A204.1 (cell line): ENCODE data around the gene FEM1A.
"Not testable (repeated sequence)": the region's sequence is repeated elsewhere in the genome, so short reads cannot be mapped to it uniquely, and the experiment has no call there.

ENCODE experiments used
- FAIRE-seq: peaks from 2 replicates; lab custom pipeline; 2012; peaks lifted over from hg19 to GRCh38; lab: Jason Lieb, UNC

The FEM1A gene, protein sequence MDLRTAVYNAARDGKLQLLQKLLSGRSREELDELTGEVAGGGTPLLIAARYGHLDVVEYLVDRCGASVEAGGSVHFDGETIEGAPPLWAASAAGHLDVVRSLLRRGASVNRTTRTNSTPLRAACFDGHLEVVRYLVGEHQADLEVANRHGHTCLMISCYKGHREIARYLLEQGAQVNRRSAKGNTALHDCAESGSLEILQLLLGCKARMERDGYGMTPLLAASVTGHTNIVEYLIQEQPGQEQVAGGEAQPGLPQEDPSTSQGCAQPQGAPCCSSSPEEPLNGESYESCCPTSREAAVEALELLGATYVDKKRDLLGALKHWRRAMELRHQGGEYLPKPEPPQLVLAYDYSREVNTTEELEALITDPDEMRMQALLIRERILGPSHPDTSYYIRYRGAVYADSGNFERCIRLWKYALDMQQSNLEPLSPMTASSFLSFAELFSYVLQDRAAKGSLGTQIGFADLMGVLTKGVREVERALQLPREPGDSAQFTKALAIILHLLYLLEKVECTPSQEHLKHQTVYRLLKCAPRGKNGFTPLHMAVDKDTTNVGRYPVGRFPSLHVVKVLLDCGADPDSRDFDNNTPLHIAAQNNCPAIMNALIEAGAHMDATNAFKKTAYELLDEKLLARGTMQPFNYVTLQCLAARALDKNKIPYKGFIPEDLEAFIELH

DNA sequence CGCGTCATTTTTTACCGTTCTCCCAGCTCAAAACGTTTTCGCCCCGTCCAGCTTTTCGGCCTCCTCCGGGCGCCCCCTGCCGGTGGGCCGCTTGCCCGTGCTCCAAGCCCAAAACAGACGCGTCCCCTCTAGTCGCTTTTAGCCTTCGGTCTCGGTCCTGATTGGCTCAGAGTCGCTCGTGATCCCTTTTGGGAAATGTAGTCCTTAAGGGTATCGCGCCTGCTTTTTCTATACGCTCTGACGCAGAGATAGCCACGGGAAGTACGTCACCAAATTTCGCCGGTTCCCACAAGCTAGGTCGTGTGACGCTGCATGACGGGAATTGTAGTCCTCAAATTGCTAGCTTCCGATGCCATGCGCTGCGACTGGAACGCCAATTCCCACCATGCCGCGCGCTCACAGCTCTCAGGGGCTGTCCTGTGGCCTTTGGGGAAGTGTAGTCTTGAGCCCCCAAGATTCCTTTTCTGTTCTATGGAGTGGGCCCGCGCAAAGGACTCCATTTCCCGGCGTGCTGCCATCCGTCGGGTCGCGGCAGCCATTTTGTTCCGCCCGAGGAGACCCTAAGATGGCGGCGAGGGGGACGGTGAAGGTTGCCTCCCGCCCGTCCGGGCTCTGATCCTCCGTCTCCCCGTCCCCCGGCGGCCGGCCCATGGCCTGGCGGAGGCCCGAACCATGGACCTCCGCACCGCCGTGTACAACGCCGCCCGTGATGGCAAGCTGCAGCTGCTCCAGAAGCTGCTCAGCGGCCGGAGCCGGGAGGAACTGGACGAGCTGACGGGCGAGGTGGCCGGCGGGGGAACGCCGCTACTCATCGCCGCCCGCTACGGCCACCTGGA, at the start of gene FEM1A:
Gene FEM1A (plus strand): TSS at position 552 of the 836 bp plus-strand sequence. CDS start 121 bp downstream, at position 673.
- FAIRE-seq: peak; percentile 99

DNA sequence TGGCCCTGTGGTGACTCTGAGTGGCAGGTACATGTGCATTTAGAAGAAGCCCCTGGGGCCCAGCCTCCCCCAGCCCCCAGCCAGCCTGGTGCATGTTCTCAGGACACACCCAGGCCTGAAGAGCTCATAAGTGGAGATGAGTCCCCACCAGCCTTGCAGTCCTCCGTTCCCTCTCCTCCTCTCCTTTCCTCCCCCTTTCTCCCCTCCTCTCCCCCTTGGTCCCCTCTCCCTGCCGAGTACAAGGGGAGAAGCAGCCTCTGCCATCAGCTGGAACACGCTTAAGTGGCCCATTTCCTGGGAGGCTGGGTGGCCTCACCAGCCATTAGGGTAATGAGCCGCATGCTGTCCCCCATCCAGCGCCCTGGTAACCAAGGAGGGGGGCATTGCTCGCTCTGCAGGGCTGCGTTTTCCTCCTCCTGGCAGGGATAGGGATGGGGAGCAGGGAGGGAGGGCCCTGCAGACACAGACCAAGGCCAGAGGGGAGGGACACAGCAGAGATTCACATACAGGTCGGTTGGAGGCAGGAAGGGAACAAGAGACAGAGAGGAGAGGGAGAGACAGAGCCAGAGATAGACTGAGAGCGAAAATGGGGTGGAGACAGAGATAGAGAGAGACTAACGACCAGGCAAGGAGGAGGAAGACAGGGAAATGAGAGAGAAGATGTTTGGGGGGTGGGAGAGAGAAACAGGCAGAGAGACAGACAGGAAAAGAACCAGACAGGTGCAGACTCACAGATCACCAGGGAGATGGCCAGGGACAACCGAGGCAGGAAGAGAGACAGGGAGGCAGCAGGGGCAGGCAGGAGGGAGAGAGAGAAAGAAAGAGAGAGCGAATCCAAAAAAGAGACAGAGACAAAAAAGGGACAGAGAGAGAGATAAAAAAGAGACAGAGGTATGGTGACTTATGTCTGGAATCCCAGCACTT, 48.5 kb upstream of the FEM1A start:
- no peak for FAIRE-seq

DNA sequence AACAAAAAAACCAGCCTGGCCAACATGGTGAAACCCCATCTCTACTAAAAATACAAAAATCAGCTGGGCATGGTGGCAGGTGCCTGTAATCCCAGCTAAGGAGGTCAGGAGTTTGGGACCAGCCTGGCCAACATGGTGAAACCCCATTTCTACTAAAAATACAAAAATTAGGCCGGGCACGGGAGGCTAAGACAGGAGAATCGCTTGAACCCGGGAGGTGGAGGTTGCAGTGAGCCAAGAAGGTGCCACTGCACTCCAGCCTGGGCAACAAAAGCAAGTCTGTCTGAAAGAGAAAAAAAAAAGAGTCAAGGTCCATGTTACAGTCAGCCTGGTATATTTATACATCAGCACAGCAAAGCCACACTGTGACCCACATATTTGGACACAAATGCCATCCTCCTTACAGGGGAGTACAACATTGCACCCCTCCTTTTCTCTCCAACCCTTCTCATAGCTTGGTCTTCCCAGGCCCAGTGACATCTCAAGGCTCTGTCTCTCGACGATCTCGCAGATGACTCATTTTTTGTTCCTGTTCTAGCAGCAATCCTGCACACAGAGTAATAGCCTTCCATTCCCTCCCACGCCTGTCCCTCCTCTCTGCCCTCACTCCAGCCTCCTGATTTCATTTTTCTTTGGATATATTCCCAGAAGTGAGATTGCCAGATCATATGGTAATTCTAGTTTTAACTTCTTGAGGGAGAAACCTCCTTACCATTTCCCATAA, 46.9 kb upstream of the FEM1A start:
- no peak for FAIRE-seq

DNA sequence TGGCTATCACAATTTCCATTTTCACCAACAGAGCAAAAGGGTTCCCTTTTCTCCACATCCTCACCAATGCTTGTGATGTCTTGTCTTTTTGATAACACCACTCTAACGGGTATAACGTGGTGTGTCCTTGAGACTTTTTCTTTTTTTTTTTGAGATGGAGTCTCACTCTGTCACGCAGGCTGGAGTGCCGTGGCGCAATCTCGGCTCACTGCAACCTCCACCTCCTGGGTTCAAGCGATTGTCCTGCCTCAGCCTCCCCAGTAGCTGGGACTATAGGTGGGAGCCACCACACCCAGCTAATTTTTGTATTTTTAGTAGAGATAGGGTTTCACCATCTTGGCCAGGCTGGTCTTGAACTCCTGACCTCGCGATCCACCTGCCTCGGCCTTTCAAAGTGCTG, 46.4 kb upstream of the FEM1A start:
- FAIRE-seq: not testable (repeated sequence)

DNA sequence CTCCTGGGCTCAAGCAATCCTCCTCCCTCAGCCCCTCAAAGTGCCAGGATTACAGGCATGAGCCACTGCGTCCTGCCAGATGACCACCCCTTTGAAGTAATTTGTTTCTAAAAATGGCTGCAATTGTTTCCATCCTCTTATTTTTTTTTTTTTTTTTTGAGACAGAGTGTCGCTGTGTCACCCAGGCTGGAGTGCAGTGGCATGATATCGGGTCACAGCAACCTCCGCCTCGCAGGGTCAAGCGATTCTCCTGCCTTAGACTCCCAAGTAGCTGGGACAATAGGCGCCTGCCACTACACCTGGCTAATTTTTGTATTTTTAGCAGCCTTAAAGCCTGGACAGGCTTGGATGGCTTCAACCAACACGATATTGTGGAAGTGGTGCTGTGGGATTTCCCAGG, 45.5 kb upstream of the FEM1A start:
- no peak for FAIRE-seq

DNA sequence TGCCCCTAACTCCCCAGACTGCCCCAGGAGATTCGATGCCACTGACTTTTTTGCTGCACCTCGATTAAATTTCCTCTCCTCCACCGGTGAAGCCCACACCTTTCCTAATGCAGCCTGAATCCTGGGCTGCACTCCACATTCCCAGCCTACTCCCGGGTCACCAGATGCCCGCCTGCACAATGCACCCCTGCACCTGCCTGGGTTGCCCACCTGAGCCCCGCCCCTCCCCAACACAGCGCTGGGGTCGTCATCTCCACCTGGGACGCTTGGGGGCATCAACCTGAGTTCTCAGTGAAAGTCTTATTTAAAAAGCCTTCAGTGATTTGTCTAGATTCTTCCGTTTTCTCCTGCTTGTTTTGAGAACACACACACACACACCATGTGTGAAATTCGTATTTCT, 43.3 kb upstream of the FEM1A start:
- no peak for FAIRE-seq

DNA sequence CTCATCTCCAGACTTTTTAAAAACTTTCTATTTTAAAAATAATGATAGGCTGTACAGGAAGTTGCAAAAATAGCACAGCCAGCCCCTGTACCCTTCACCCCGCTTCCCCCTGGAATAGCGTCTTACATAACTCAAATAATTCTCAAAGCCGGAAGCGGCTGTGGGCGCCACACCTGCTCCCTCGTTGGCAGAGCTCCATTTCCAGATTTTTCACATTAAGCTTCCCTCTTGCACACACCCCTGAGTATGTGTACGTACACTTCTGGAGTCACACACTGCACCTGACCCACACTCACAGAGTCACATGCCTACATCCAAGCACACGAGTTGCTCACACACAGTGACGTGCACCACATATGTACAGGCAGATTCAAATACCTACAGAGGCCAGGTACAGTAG, 42.9 kb upstream of the FEM1A start:
- no peak for FAIRE-seq

DNA sequence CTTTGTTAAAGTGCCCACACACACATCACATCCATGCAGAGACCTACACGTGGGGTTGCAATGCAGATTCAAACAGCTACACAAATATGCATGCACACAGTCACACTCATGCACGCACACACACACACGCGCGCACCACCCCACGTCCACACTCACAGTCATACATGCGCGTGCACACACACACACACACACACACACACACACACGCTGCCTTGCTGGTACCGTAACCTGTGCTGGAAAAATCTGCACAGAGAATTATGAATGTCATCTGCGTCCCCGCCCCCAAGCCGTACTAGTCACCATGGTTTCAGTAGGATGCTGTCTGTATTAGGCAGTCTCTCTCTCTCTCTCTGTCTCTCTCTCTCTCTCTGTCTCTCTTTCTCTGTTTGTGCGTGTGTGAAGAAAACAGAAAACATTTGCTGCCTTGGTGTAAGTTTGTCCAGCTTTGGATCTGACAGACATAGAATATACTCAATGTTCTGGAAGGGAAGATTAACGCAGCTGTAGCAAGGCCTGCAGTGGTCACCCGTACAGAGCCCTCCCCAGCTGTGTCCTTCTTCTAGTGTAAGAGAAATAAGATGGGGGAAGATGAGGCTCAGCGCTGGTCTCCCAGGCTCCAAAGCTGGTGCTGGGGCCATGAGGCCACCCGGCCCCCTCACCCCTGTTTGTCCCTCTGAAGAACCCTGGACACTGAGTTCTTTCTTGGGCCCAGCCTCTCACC, 41.5 kb upstream of the FEM1A start:
- no peak for FAIRE-seq

DNA sequence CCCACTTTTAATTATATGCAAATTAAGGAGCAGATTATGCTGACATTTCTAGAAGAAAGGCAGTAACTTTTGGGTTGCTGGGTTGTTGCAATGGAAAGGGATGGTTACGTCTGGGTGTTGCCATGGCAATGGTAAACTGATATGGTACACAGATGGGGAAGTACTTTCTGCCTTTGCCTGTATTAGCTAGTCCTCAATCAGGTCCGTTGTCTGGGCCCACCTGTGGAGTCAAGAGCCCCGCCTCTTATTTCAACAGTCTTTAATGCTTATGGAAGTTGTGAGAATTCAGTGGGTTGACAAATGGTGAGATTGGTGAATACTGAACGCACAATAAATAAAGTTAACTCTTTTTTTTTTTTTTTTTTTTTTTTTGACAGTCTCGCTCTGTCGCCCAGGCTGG, 37.3 kb upstream of the FEM1A start:
- FAIRE-seq: no peak

DNA sequence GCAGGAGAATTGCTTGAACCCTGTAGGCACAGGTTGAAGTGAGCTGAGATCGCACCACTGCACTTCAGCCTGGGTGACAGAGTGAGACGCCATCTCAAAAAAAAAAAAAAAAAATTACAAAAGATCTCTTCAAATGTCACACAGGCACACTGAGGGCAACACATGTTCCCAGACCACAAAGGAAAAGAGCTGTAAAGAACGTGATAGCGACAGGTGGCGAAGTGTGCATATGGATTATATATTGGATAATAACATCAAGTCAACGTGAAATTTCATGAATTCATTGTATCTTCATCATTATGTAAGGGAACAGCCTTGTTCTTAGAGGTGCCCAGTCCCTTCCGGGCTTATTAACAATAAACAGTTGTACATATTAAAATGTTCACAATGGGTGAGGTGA, 36.1 kb upstream of the FEM1A start:
- no peak for FAIRE-seq

DNA sequence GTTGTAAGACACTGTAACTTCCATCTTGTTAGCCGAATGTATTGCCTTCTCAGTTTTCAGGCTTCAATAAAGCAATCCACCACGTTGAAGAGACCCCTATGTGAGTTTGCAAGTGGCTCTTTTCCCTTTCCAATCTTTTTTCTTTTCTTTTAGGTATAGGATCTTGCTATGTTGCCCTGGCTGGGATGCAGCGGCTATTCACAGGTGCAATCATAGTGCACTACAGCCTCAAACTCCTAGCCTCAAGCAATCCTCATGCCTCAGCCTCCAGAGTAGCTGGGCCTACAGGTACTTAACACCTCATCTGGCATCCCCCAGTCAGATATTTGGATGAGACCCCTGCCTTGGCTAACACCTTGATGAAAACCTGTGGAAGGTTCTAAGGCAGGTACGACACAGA, 33.5 kb upstream of the FEM1A start:
- no peak for FAIRE-seq

DNA sequence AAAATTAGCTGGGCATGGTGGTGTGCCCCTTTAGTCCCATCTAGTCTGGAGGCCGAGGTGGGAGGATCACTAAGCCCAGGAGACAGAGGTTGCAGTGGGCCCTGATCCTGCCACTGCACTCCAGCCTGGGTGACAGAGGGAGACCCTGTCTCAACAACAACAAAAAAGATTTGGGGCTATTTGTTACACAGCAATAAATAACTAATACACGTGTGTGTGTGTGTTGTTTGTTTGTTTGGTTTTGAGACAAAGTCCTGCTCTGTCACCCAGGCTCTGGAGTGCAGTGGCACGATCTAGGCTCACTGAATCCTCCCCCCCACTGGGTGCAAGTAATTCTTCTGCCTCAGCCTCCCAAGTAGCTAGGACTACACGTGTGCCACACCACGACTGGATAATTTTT, 32.9 kb upstream of the FEM1A start:
- no peak for FAIRE-seq

DNA sequence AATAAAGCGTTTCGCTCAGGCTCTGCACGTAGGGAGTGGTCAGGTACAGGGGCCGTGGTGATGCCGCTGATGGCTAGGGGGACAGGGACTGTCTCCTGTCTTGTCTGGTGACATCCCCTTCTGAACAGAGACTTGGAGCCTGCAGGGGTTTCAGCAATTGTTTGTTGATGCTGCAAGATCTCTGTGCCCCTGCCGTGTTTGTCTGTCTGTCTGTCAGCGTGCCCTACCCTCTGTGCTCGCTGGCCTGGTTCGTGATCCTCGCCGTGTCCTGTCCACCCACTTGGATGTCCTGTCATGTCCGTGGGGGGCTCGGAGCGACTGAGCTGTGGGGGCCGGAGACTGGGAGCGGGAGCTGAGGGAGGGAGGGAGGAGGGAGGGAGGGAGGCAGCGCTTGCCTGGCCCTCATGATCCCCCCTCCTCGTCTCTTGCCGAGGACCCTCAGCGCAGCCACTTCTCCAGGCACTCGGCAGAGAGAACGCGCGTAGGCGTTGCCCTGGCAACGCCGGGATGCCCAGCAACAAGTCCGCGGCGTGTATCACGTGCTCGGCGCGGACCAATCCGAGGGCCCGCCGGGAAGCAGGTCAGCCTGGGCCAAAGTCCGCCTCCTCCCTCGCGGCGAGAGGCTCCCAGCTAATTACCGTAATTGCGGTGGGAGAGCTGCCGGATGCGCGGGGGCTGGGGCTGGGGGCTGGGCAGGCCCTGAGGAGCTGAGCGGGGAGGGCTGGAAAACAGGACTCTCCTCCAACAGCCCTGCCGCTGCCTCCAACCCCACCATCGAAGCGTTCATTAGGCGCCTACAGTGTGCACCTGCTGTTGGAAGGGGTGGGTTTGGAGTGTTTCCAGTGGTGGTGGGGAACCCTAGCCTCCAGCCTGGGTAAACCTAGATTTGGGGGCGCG, 31.9 kb upstream of the FEM1A start:
- no peak for FAIRE-seq

DNA sequence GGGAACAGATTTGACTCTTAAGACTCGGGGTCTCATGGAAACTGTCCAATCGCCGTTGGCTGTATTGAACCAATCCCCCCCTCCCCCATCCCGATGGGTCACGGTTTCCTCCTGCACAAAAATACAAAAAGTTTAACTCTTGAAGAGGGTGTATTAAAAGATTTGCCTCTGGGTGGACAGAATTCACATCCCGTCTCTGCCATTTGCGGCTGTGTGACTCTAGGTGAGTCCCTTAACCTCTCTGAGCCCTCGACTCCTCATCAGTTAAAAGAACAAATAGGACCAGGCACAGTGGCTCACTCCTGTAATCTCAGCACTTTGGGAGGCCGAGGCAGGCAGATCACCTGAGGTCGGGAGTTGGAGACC, 31.3 kb upstream of the FEM1A start:
- no peak for FAIRE-seq

DNA sequence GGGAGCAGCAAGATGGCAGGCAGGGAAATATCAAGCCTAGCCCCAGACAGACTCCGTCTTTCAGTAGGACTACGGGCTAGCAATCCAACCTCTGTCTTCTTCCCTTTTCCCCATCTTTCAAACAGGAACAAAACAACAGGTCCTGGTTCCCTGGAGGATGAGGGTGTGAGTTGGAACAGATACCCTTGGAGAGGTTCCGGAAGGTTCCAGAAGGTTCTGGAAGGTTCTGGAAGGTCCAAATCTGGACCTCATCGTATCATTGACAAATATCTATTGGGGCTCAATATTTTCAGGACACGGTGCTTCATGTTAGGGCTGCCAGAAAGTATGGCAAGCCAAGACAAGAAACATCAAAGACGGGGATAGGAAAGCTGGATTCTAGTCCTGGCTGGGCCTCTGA, 28.5 kb upstream of the FEM1A start:
- FAIRE-seq: no peak

DNA sequence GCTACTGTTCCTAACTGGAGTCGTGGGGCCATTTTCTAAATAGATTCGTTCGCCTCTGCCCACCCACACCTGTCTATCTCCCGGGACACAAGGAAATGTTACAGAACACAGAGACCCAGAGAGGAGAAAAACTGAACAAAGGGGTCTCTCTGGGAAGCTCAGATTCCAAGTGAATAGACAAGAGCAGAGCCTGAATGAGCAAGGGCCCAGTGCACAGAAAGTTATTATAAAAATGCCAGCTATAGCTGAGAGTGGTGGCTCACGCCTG, 27.2 kb upstream of the FEM1A start:
- no peak for FAIRE-seq

DNA sequence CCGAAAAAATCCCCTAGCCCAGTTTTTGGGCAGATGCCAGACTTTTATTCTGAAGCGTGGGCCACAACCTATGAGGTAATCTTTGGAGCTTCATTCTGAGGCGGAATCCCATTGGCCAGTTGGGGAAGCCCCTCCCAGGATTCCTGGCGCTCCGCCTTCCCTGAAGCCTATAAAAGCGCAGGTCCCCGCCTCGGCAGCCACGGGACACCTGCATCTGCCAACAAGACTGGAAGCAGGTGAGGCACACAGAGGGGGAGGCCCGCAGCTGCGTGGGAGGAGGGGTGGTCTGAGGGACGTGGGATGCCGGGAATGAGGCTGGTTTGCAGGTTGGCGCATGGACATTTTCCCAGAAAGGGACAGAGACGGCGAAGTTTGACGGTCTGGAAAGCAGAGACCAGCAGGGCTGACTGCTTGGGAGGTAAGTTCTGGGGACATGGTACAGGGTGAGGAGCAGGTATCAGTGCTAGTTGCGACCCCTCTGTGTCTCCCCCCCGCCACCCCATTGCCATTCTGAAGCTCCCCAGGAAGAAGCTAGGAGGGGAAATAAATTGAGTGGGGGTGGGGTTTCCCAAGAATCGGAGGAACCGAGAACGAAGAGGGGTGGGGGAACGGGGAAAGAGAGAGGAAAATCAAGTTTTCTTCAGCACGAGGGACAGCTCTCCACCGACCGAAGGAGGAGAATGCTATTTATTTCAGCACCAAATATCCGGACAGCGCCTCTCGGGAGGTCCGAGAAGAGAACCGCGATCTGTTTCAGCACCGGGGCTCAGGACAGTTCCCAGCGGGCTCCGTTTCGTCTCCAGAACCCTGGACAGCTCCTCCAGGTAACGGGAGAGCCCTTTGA, 22.4 kb upstream of the FEM1A start:
- no peak for FAIRE-seq

DNA sequence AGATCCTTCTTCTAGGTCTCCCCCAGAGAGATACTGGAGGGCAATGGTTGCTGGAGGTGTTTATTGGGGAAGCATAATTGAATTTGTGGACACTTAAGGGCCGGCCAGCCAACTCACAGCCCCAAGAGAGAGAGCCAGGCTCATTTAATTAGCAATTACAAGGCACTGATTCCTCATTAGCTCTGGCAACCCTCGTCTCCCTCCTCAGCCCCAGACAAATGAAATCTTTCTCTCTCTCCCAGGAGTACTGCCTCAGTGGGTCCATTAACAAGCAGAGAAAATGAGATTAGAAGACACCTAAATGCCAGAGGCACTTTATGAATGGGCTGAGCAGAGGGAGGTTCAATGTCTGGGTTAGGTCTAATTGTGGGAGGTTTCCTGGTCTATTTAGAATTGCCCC, 19.0 kb upstream of the FEM1A start:
- FAIRE-seq: no peak

DNA sequence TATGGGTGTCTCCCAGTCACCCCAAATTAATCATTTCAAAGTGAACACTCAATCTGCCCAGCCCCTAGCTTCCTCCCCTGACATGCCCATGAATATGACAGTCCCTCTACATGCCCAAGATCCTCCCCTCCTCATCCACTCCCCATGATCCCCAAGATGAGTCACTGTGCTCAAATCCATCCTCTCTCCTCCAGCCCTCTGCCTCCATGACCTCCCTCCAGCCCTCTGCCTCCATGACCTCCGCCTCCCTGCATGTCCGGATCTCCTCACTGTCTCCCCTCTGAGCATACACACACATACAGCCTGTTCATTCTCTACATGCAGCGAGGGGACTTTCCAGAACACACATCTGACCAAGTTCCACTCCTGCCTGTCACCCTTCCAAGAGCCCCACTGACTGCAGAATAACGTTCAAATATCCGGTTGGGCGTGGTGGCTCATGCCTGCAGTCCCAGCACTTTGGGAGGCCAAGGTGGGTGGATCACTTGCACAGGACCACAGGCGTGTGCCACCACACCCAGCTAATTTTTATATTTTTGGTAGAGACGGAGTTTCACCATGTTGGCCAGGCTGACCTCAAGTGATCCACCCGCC, 18.4 kb upstream of the FEM1A start:
- no peak for FAIRE-seq
